ENCODE data around the gene COL4A2.

DNA sequence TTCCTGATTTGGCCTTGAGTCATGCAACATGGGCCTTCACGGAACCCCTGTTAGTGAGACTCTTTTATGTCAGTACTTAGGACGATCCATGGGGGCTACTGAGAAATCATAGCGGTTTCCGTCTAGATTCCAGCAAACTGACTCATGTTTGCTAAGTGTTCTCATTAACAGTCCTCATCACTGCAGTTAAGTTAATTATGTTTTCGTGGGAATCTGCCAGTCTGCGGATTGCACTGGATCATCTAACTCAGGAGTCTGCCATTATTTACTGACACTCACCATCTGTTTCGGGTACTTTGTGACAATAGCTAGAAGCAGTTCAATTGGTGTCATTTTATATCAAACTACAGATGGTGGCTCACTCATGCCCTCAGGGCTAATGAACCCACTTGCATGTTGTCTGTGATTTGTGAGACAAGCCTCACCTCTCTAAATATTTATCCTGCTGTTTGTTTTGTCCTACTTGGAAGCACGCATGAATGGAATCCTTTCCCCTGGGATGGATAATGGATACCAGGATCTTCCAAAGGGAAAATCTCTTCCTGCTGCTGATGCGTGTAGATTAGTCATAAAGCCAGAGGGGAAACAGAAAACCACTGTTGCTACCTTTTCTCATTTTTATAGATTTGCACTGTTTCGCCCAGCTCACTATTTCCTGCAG lies 192.7 kb downstream of the COL4A2 start:
- TF ChIP-seq, protein P1, sequence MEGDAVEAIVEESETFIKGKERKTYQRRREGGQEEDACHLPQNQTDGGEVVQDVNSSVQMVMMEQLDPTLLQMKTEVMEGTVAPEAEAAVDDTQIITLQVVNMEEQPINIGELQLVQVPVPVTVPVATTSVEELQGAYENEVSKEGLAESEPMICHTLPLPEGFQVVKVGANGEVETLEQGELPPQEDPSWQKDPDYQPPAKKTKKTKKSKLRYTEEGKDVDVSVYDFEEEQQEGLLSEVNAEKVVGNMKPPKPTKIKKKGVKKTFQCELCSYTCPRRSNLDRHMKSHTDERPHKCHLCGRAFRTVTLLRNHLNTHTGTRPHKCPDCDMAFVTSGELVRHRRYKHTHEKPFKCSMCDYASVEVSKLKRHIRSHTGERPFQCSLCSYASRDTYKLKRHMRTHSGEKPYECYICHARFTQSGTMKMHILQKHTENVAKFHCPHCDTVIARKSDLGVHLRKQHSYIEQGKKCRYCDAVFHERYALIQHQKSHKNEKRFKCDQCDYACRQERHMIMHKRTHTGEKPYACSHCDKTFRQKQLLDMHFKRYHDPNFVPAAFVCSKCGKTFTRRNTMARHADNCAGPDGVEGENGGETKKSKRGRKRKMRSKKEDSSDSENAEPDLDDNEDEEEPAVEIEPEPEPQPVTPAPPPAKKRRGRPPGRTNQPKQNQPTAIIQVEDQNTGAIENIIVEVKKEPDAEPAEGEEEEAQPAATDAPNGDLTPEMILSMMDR (IDR thresholded peaks at IDR 0.05): no peak
- TF ChIP-seq EP300 (IDR thresholded peaks at IDR 0.05): no peak
- TF ChIP-seq POLR2A (IDR thresholded peaks at IDR 0.05; ENCODE audit: low read length): no peak
- TF ChIP-seq MAFK (IDR thresholded peaks at IDR 0.05; ENCODE audit: partially characterized antibody): no peak
- no peak for TF ChIP-seq EHF (CRISPR knock-in tag; IDR thresholded peaks at IDR 0.05)
- TF ChIP-seq, protein P2, sequence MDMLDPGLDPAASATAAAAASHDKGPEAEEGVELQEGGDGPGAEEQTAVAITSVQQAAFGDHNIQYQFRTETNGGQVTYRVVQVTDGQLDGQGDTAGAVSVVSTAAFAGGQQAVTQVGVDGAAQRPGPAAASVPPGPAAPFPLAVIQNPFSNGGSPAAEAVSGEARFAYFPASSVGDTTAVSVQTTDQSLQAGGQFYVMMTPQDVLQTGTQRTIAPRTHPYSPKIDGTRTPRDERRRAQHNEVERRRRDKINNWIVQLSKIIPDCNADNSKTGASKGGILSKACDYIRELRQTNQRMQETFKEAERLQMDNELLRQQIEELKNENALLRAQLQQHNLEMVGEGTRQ (IDR thresholded peaks at IDR 0.05): no peak
- no peak for TF ChIP-seq JUN (IDR thresholded peaks at IDR 0.05)
- TF ChIP-seq, protein P3, sequence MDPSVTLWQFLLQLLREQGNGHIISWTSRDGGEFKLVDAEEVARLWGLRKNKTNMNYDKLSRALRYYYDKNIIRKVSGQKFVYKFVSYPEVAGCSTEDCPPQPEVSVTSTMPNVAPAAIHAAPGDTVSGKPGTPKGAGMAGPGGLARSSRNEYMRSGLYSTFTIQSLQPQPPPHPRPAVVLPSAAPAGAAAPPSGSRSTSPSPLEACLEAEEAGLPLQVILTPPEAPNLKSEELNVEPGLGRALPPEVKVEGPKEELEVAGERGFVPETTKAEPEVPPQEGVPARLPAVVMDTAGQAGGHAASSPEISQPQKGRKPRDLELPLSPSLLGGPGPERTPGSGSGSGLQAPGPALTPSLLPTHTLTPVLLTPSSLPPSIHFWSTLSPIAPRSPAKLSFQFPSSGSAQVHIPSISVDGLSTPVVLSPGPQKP (IDR thresholded peaks at IDR 0.05; ENCODE audit: low read depth, low read length): no peak
- no peak for TF ChIP-seq RAD21 (conservative IDR thresholded peaks at IDR 0.05 in 1 of 2, IDR thresholded peaks at IDR 0.05 in 1 of 2)
- TF ChIP-seq CHD2 (IDR thresholded peaks at IDR 0.05; ENCODE audit: low read length, partially characterized antibody): no peak
- TF ChIP-seq ZFP36 (IDR thresholded peaks at IDR 0.05; ENCODE audit: borderline replicate concordance, partially characterized antibody): no peak
- no peak for TF ChIP-seq MAZ (IDR thresholded peaks at IDR 0.05; ENCODE audit: borderline replicate concordance, low read depth, low read length)
- TF ChIP-seq KDM5A (IDR thresholded peaks at IDR 0.05): no peak
